ENCODE data around the gene ALPG. TPM values are rescaled to one million over a fixed set of nuclear protein-coding genes. Genes with fewer than 3 reads are reported as not detected.

The ALPG gene
- total and polyA plus RNA-seq, 7 donors, result not detected

- H3K27me3 ChIP-seq (ENCODE audit: insufficient read depth in 3 of 3, low read length in 2 of 3), result peaks cover 0 to 14% (median 9%) of the 10 kb centered on the region in 3 donors
- TF ChIP-seq CTCF (IDR thresholded peaks at IDR 0.05), result no peak
- no peak for DNase-seq
- intact Hi-C loops (cut with DNase I), result no loop called here
- no peaks in the 10 kb centered on the region for H3K9me3 ChIP-seq
- H3K27ac ChIP-seq, result no peak overlapping the region
- ATAC-seq, result no peak
- no peaks in the 10 kb centered on the region for H3K4me1 ChIP-seq
- H3K36me3 ChIP-seq (ENCODE audit: insufficient read depth in 1 of 2, low read depth in 1 of 2), result no peaks in the 10 kb centered on the region
- H3K4me3 ChIP-seq, result no peak overlapping the region
- WGBS, 3 donors, result 79 to 80% (median 80%) methylated on average over 7 of the region's 7 CpGs
Measured at GRCh38 chr2:232410238-232410900, 3.7 kb downstream of the ALPG start.

GRCh38 chr2:232411901-232412629 lies 5.4 kb downstream of the ALPG start:
- DNase-seq, result no peak
- Histone ChIP-seq H3K9me3 (no peaks in the 10 kb centered on the region), H3K27ac (no peak overlapping the region), H3K4me1 (no peaks in the 10 kb centered on the region), H3K36me3 (ENCODE audit: insufficient read depth in 1 of 2, low read depth in 1 of 2) (no peaks in the 10 kb centered on the region), H3K4me3 (no peak overlapping the region), H3K27me3 (ENCODE audit: insufficient read depth in 3 of 3, low read length in 2 of 3) (peaks cover 0 to 31% (median 10%) of the 10 kb centered on the region in 3 donors)
- intact Hi-C loops (cut with DNase I), result no loop called here
- WGBS, 3 donors, result 81 to 85% (median 83%) methylated on average over 6 of the region's 6 CpGs
- ATAC-seq, result no peak
- no peak for TF ChIP-seq CTCF (IDR thresholded peaks at IDR 0.05)

GRCh38 chr2:232412986-232413385 lies 6.3 kb downstream of the ALPG start:
- intact Hi-C loops (cut with DNase I), result no loop called here
- TF ChIP-seq CTCF (IDR thresholded peaks at IDR 0.05), result no peak
- no peaks in the 10 kb centered on the region for H3K4me1 ChIP-seq

GRCh38 chr2:232415138-232415690 lies 8.6 kb downstream of the ALPG start:
- Histone ChIP-seq H3K4me1 (peaks cover 12% of the 10 kb centered on the region), H3K27me3 (ENCODE audit: insufficient read depth in 3 of 3, low read length in 2 of 3) (peaks cover 0 to 59% (median 33%) of the 10 kb centered on the region in 3 donors), H3K36me3 (ENCODE audit: insufficient read depth in 1 of 2, low read depth in 1 of 2) (no peaks in the 10 kb centered on the region), H3K4me3 (no peak overlapping the region), H3K9me3 (no peaks in the 10 kb centered on the region), H3K27ac (no peak overlapping the region)
- intact Hi-C loops (cut with DNase I), result no loop called here
- DNase-seq (no peak), ATAC-seq (no peak)
- TF ChIP-seq CTCF (IDR thresholded peaks at IDR 0.05), result no peak
- WGBS, 3 donors, result 70 to 82% (median 75%) methylated on average over 8 of the region's 8 CpGs

More at GRCh38 chr2:232412986-232413385, 6.3 kb downstream of the ALPG start:
- Histone ChIP-seq H3K27ac (no peak overlapping the region), H3K4me3 (no peak overlapping the region), H3K36me3 (ENCODE audit: insufficient read depth in 1 of 2, low read depth in 1 of 2) (no peaks in the 10 kb centered on the region), H3K9me3 (no peaks in the 10 kb centered on the region), H3K27me3 (ENCODE audit: insufficient read depth in 3 of 3, low read length in 2 of 3) (peaks cover 0 to 39% (median 16%) of the 10 kb centered on the region in 3 donors)
- no peak for ATAC-seq
- DNase-seq, result no peak
- WGBS, 3 donors, result 67 to 71% (median 70%) methylated on average over 5 of the region's 5 CpGs

All from psoas muscle (tissue), 8 donors.